Uterus (tissue), 2 donors: ENCODE data around the gene DOP1B.
"Not testable (repeated sequence)": the region's sequence is repeated elsewhere in the genome, so short reads cannot be mapped to it uniquely, and the experiment has no call there.

Experiments
- POLR2A ChIP-seq, 2 donors: fragments of 450-650 bp; IDR thresholded peaks; one replicate each; pipeline ENCODE4 v1.6.1; 2016; ENCODE audit warnings: antibody characterized with exemption in 2 of 2, mild to moderate bottlenecking in 1 of 2, moderate library complexity in 1 of 2
- TF ChIP-seq, protein P1 (sequence below), 4 experiments: fragments of 200-600 bp in 2 of 4; fragments of 450-650 bp in 2 of 4; sonication (generic) in 2 of 4; IDR thresholded peaks; one replicate each; pipeline ENCODE4 v1.5.1; 2016 to 2019; ENCODE audit warnings: antibody characterized with exemption in 4 of 4, mild to moderate bottlenecking in 2 of 4, moderate library complexity in 1 of 4

DNA sequence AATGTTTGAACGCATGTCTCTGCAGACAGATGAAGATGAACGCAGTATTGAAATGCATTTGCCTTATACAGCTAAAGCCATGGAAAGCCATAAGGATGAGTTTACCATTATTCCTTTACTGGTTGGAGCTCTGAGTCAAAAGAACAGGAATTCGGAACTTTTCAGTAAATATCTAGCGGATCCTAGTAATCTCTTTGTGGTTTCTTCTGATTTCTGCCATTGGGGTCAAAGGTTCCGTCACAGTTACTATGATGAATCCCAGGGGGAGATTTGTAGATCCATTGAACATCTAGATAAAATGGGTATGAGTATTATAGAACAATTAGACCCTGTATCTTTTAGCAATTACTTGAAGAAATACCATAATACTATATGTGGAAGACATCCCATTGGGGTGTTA lies 25.8 kb upstream of the DOP1B start:
- TF ChIP-seq, protein P1, sequence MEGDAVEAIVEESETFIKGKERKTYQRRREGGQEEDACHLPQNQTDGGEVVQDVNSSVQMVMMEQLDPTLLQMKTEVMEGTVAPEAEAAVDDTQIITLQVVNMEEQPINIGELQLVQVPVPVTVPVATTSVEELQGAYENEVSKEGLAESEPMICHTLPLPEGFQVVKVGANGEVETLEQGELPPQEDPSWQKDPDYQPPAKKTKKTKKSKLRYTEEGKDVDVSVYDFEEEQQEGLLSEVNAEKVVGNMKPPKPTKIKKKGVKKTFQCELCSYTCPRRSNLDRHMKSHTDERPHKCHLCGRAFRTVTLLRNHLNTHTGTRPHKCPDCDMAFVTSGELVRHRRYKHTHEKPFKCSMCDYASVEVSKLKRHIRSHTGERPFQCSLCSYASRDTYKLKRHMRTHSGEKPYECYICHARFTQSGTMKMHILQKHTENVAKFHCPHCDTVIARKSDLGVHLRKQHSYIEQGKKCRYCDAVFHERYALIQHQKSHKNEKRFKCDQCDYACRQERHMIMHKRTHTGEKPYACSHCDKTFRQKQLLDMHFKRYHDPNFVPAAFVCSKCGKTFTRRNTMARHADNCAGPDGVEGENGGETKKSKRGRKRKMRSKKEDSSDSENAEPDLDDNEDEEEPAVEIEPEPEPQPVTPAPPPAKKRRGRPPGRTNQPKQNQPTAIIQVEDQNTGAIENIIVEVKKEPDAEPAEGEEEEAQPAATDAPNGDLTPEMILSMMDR (IDR thresholded peaks at IDR 0.05) = not testable (repeated sequence)
- TF ChIP-seq POLR2A (IDR thresholded peaks at IDR 0.05) = not testable (repeated sequence)
